Bronchial epithelial cell (primary cell): ENCODE measurements around the gene WNK3. TPM values are rescaled to one million over a fixed set of nuclear protein-coding genes. Genes with fewer than 3 reads are reported as not detected.
A peak's percentile ranks its signal among the peaks of the same experiment; 100 is the strongest.

Experiments used
- DNase-seq: peaks from one replicate; pipeline ENCODE4 v3.0.0-alpha.2; 2010; ENCODE audit warnings: low read depth
- FAIRE-seq: peaks from 2 replicates; lab custom pipeline; 2011; peaks lifted over from hg19 to GRCh38; lab: Jason Lieb, UNC
- H3K27me3 ChIP-seq: 2 replicates; pipeline ENCODE4 v1.5.1; 2011; ENCODE audit warnings: low read length; ENCODE audit not compliant: control insufficient read depth, insufficient read depth
- H3K36me3 ChIP-seq: 2 replicates; pipeline ENCODE4 v1.5.1; 2011; ENCODE audit warnings: low read length; ENCODE audit not compliant: control insufficient read depth, insufficient read depth
- H3K4me3 ChIP-seq: 2 replicates; pipeline ENCODE4 v1.5.1; 2011; ENCODE audit warnings: mild to moderate bottlenecking, low read depth, low read length, control low read depth
- total RNA-seq: library from RNA; depleted of rRNA; stranded (reverse); fragments of >200 nt; gene quantifications from 2 replicates; pipeline ENCODE4 v1.2.1, GENCODE V29; 2014
- TF ChIP-seq, protein P1 (sequence below): IDR thresholded peaks from 2 replicates; pipeline ENCODE4 v1.5.1; 2011; ENCODE audit warnings: mild to moderate bottlenecking, moderate library complexity, low read length, control low read depth, inconsistent platforms; ENCODE audit not compliant: insufficient read depth, severe bottlenecking

WNK3 gene
- total RNA-seq, 1 donor from 2014 or later = 0.26 TPM

GRCh38 chrX:54301516-54301915 is 56.3 kb downstream of the WNK3 start:
- no peak overlapping the region for H3K4me3 ChIP-seq
- TF ChIP-seq, protein P1, sequence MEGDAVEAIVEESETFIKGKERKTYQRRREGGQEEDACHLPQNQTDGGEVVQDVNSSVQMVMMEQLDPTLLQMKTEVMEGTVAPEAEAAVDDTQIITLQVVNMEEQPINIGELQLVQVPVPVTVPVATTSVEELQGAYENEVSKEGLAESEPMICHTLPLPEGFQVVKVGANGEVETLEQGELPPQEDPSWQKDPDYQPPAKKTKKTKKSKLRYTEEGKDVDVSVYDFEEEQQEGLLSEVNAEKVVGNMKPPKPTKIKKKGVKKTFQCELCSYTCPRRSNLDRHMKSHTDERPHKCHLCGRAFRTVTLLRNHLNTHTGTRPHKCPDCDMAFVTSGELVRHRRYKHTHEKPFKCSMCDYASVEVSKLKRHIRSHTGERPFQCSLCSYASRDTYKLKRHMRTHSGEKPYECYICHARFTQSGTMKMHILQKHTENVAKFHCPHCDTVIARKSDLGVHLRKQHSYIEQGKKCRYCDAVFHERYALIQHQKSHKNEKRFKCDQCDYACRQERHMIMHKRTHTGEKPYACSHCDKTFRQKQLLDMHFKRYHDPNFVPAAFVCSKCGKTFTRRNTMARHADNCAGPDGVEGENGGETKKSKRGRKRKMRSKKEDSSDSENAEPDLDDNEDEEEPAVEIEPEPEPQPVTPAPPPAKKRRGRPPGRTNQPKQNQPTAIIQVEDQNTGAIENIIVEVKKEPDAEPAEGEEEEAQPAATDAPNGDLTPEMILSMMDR = no peak
- no peak for DNase-seq
- no peaks in the 10 kb centered on the region for H3K27me3 ChIP-seq
- no peaks in the 10 kb centered on the region for H3K36me3 ChIP-seq
- no peak for FAIRE-seq

- no peak for DNase-seq
- TF ChIP-seq, protein P1 = no peak
- Histone ChIP-seq H3K27me3 (no peaks in the 10 kb centered on the region), H3K36me3 (no peaks in the 10 kb centered on the region), H3K4me3 (no peak overlapping the region)
- FAIRE-seq = no peak
Observed at GRCh38 chrX:54294306-54294705, 63.5 kb downstream of the WNK3 start.

- H3K36me3 ChIP-seq = no peaks in the 10 kb centered on the region
- DNase-seq (no peak), FAIRE-seq (no peak)
- H3K27me3 ChIP-seq = no peaks in the 10 kb centered on the region
- no peak overlapping the region for H3K4me3 ChIP-seq
- TF ChIP-seq, protein P1 = no peak
Observed at GRCh38 chrX:54292755-54293154, 65.1 kb downstream of the WNK3 start.

- H3K4me3 ChIP-seq = no peak overlapping the region
- FAIRE-seq (no peak), DNase-seq (no peak)
- TF ChIP-seq, protein P1 = no peak
- H3K27me3 ChIP-seq = no peaks in the 10 kb centered on the region
- no peaks in the 10 kb centered on the region for H3K36me3 ChIP-seq
Observed at GRCh38 chrX:54291758-54292157, 66.1 kb downstream of the WNK3 start.

DNA sequence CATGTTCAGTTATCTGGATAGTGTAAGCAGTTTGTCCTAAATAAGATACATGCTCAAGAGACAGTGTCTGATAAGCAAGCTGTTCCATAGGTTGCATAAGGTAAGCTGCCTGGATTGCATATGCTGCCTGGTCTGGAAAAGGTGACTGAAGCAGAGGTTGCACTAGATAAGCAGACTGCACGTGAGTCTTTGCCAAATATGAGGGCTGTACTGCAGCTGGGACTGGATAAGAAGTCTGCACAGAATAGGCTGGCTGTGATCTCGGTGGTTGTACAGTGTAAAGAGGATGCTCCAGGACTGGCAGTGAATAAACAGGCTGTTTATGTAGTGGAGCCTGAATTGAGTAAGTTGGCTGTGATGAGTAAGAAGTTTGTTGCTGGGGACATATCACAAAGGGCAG is 68.9 kb downstream of the WNK3 start:
- H3K27me3 ChIP-seq = no peaks in the 10 kb centered on the region
- FAIRE-seq (no peak), DNase-seq (no peak)
- no peaks in the 10 kb centered on the region for H3K36me3 ChIP-seq
- TF ChIP-seq, protein P1 = no peak
- H3K4me3 ChIP-seq = no peak overlapping the region

- Histone ChIP-seq H3K27me3 (no peaks in the 10 kb centered on the region), H3K4me3 (no peak overlapping the region), H3K36me3 (no peaks in the 10 kb centered on the region)
- DNase-seq = peak; percentile 0
- peak; percentile 52 for FAIRE-seq
- TF ChIP-seq, protein P1 = no peak
Observed at GRCh38 chrX:54288277-54288676, 69.6 kb downstream of the WNK3 start.
